Mesothelial cell of epicardium (in vitro differentiated cells): ENCODE measurements around the gene MLPH. TPM values are rescaled to one million over a fixed set of nuclear protein-coding genes. Genes with fewer than 3 reads are reported as not detected.

Experiments
- DNase-seq, 2 experiments: peaks; one replicate each; pipeline ENCODE4 v3.0.0; 2021; ENCODE audit warnings: low spot score in 2 of 2; ENCODE audit not compliant: unreplicated experiment in 2 of 2
- H3K27ac Mint-ChIP-seq: 2 replicates; pipeline ENCODE4 v1.8.0; 2021; ENCODE audit warnings: mixed read lengths
- H3K27me3 Mint-ChIP-seq: 2 replicates; pipeline ENCODE4 v1.8.0; 2021; ENCODE audit warnings: low read depth, mixed read lengths
- H3K36me3 Mint-ChIP-seq: 2 replicates; pipeline ENCODE4 v1.8.0; 2021; ENCODE audit warnings: mixed read lengths
- H3K4me1 Mint-ChIP-seq: 2 replicates; pipeline ENCODE4 v1.8.0; 2021; ENCODE audit warnings: mixed read lengths
- H3K4me3 Mint-ChIP-seq: 2 replicates; pipeline ENCODE4 v1.8.0; 2021; ENCODE audit warnings: mild to moderate bottlenecking, moderate library complexity, mixed read lengths
- H3K9me3 Mint-ChIP-seq: 2 replicates; pipeline ENCODE4 v1.8.0; 2021; ENCODE audit warnings: mixed read lengths
- CTCF ChIP-seq: fragments of 200-600 bp; sonication (generic); IDR thresholded peaks from one replicate; pipeline ENCODE4 v1.5.0; 2021; ENCODE audit warnings: antibody characterized with exemption; ENCODE audit not compliant: unreplicated experiment
- total RNA-seq: library from RNA; stranded (reverse); gene quantifications from 3 replicates; pipeline ENCODE4 v1.2.1, GENCODE V29; 2021

MLPH gene
- total RNA-seq, 1 donor from 2014 or later = 6.1 TPM

GRCh38 chr2:237572021-237572741 is 85.1 kb downstream of the MLPH start:
- DNase-seq = peak; percentile 88 to 96
- no peaks in the 10 kb centered on the region for H3K27me3 Mint-ChIP-seq
- H3K36me3 Mint-ChIP-seq = no peaks in the 10 kb centered on the region
- H3K27ac Mint-ChIP-seq = no peak overlapping the region
- H3K4me1 Mint-ChIP-seq = peaks cover 9% of the 10 kb centered on the region
- peaks cover 3% of the 10 kb centered on the region for H3K9me3 Mint-ChIP-seq
- TF ChIP-seq CTCF = peak; percentile 95
- peak overlapping the region; percentile 48 for H3K4me3 Mint-ChIP-seq

GRCh38 chr2:237572742-237573101 is 85.7 kb downstream of the MLPH start:
- Mint-ChIP-seq H3K27ac (no peak overlapping the region), H3K36me3 (no peaks in the 10 kb centered on the region), H3K4me1 (peaks cover 9% of the 10 kb centered on the region), H3K27me3 (no peaks in the 10 kb centered on the region), H3K4me3 (no peak overlapping the region), H3K9me3 (peaks cover 3% of the 10 kb centered on the region)
- DNase-seq = no peak
- no peak for TF ChIP-seq CTCF

- no peaks in the 10 kb centered on the region for H3K27me3 Mint-ChIP-seq
- peaks cover 2% of the 10 kb centered on the region for H3K9me3 Mint-ChIP-seq
- TF ChIP-seq CTCF = no peak
- DNase-seq = no peak
- no peaks in the 10 kb centered on the region for H3K36me3 Mint-ChIP-seq
- H3K4me1 Mint-ChIP-seq = peaks cover 9% of the 10 kb centered on the region
- H3K4me3 Mint-ChIP-seq = no peak overlapping the region
- H3K27ac Mint-ChIP-seq = no peak overlapping the region
Measured at GRCh38 chr2:237573721-237574415, 86.8 kb downstream of the MLPH start.

DNA sequence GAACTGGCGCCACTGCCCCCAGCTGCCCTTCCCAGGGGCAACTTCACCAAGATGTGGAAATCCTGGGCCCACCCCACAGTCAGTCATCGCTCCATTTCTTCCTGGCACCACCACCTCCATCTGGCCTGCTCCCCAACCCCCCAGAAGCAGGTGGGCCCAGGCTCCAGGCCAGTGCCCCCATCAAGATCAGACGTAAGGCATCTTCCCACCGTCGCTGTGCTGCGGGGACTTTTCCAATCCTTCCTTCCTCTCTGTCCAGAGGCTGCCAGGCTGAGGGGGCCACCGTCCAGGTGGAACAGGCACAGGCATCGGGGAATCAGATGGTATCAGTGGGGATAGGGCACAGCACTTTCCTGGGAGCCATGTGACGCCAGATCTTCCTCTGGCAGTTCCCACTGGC is 87.4 kb downstream of the MLPH start:
- H3K36me3 Mint-ChIP-seq = no peaks in the 10 kb centered on the region
- DNase-seq = no peak
- H3K27me3 Mint-ChIP-seq = no peaks in the 10 kb centered on the region
- peaks cover 9% of the 10 kb centered on the region for H3K4me1 Mint-ChIP-seq
- H3K27ac Mint-ChIP-seq = no peak overlapping the region
- H3K9me3 Mint-ChIP-seq = no peaks in the 10 kb centered on the region
- no peak for TF ChIP-seq CTCF
- H3K4me3 Mint-ChIP-seq = no peak overlapping the region

- Mint-ChIP-seq H3K27me3 (no peaks in the 10 kb centered on the region), H3K4me1 (peaks cover 9% of the 10 kb centered on the region), H3K36me3 (no peaks in the 10 kb centered on the region), H3K27ac (no peak overlapping the region), H3K9me3 (no peaks in the 10 kb centered on the region), H3K4me3 (no peak overlapping the region)
- TF ChIP-seq CTCF = no peak
- DNase-seq = no peak
Measured at GRCh38 chr2:237574894-237575868, 88.1 kb downstream of the MLPH start.
